K562 (cell line): Measurements from ENCODE around the gene CCNK. TPM values are rescaled to one million over a fixed set of nuclear protein-coding genes. Genes with fewer than 3 reads are reported as not detected.

Experiments
- ATAC-seq: fragments of 200-7000 bp; cut with Tn5 transposase; 3 replicates; pipeline ENCODE4 v1.9.1; 2020; ENCODE audit warnings: moderate library complexity
- BruUV-seq: library from RNA; stranded (reverse); fragments of 400-500 nt; replicated peaks from 2 replicates; lab custom pipeline; 2021; lab: Mats Ljungman, UMichigan
- CTCF ChIA-PET: fragments of 300-600 bp; formaldehyde crosslinking; extraction: SDS; loops from one replicate; lab custom pipeline; 2021; ENCODE audit warnings: low intra/inter-chr PET ratio; lab: Yijun Ruan, JAX
- POLR2A ChIA-PET: fragments of 300-600, 350-650 bp; sonication (Branson Sonifier 250); formaldehyde crosslinking; extraction: SDS; loops from one replicate; lab custom pipeline; 2021; ENCODE audit warnings: antibody characterized with exemption, inconsistent platforms; lab: Yijun Ruan, JAX
- DNase-seq, 4 experiments: peaks; one replicate each; pipeline versions ENCODE4 v3.0.0 to v3.0.0-alpha.2; 2011 to 2018; ENCODE audit warnings: low spot score in 3 of 4, mixed read lengths in 3 of 4; ENCODE audit errors: extremely low read depth in 1 of 4
- FAIRE-seq: peaks from 2 replicates; lab custom pipeline; 2011; peaks lifted over from hg19 to GRCh38; lab: Jason Lieb, UNC
- H2AFZ ChIP-seq: 2 replicates; pipeline ENCODE4 v1.6.0; 2011; ENCODE audit warnings: low read depth, low read length, control low read depth, inconsistent platforms
- H3K27ac ChIP-seq: fragments of 200-600 bp; 3 replicates; pipeline ENCODE4 v1.8.0; 2011; ENCODE audit warnings: low read depth, mild to moderate bottlenecking, control low read depth, inconsistent platforms, low read length, moderate library complexity, mixed read lengths; ENCODE audit errors: extremely low read depth
- H3K27me3 ChIP-seq, 2 experiments: fragments of 300-600 bp in 1 of 2; 2 replicates in 1 of 2; 3 replicates in 1 of 2; pipeline versions ENCODE4 v1.6.0 to v1.8.0; 2011; ENCODE audit warnings: inconsistent platforms in 2 of 2, low read length in 2 of 2, mild to moderate bottlenecking in 1 of 2, mixed read lengths in 1 of 2, moderate library complexity in 1 of 2; ENCODE audit not compliant: control insufficient read depth in 2 of 2, insufficient read depth in 2 of 2
- H3K36me3 ChIP-seq: fragments of 300-600 bp; 3 replicates; pipeline ENCODE4 v1.8.0; 2011; ENCODE audit warnings: mild to moderate bottlenecking, low read length, inconsistent platforms; ENCODE audit not compliant: control insufficient read depth, insufficient read depth
- H3K4me1 ChIP-seq, 2 experiments: fragments of 200-600 bp in 1 of 2; replicated peaks in 1 of 2; 2 replicates in 1 of 2; 3 replicates in 1 of 2; pipeline versions ENCODE4 v1.5.1 to v1.8.0; 2011; ENCODE audit warnings: inconsistent platforms in 2 of 2, low read length in 2 of 2, mild to moderate bottlenecking in 1 of 2, mixed read lengths in 1 of 2, moderate library complexity in 1 of 2; ENCODE audit not compliant: control insufficient read depth in 2 of 2, insufficient read depth in 2 of 2
- H3K4me2 ChIP-seq: 2 replicates; pipeline ENCODE4 v1.6.1; 2011; ENCODE audit warnings: low read length, control low read depth, inconsistent platforms, mixed read lengths; ENCODE audit not compliant: insufficient read depth
- H3K4me3 ChIP-seq: fragments of 200-600 bp; sonication (generic), shearing (Covaris generic); 2 replicates; pipeline ENCODE4 v1.5.1; 2016; ENCODE audit warnings: control low read depth, inconsistent platforms
- H3K79me2 ChIP-seq: fragments of 200-600 bp; 3 replicates; pipeline ENCODE4 v1.8.0; 2011; ENCODE audit warnings: low read length, inconsistent platforms; ENCODE audit not compliant: control insufficient read depth, insufficient read depth
- H3K9ac ChIP-seq, 2 experiments: 2 replicates each; pipeline versions ENCODE4 v1.6.0 to v1.6.1; 2011; ENCODE audit warnings: low read depth in 2 of 2, low read length in 2 of 2, control low read depth in 1 of 2, inconsistent platforms in 1 of 2, mild to moderate bottlenecking in 1 of 2, mixed read lengths in 1 of 2; ENCODE audit not compliant: insufficient read depth in 1 of 2
- H3K9me1 ChIP-seq: one replicate; pipeline ENCODE4 v1.6.0; 2011; ENCODE audit warnings: inconsistent platforms, mild to moderate bottlenecking, low read length, moderate library complexity; ENCODE audit not compliant: control insufficient read depth, insufficient read depth
- H3K9me3 ChIP-seq: replicated peaks from 2 replicates; pipeline ENCODE4 v1.5.1; 2011; ENCODE audit warnings: low read depth, low read length, inconsistent platforms; ENCODE audit not compliant: control insufficient read depth, insufficient read depth
- H4K20me1 ChIP-seq: replicated peaks from 2 replicates; pipeline ENCODE4 v1.6.1; 2011; ENCODE audit warnings: low read length, inconsistent platforms, mixed read lengths; ENCODE audit not compliant: control insufficient read depth, insufficient read depth
- BCOR ChIP-seq: fragments of 450-650 bp; IDR thresholded peaks from 2 replicates; pipeline ENCODE4 v1.6.1; 2016
- FOSL1 ChIP-seq: fragments of 200-800 bp; sonication (Bioruptor generic); conservative IDR thresholded peaks from 2 replicates; pipeline ENCODE4 v1.6.1; 2016; ENCODE audit warnings: missing genetic modification characterization, missing compliant biosample characterization
- HNRNPH1 ChIP-seq: fragments of 200-400 bp; formaldehyde crosslinking; optimal IDR thresholded peaks from 2 replicates; pipeline ENCODE3; 2017; ENCODE audit warnings: low read depth, mild to moderate bottlenecking, low read length, moderate library complexity
- HNRNPLL ChIP-seq: fragments of 200-400 bp; formaldehyde crosslinking; IDR thresholded peaks from 2 replicates; pipeline ENCODE4 v1.6.1; 2017; ENCODE audit warnings: low read length, low read depth, mild to moderate bottlenecking; ENCODE audit not compliant: poor library complexity, severe bottlenecking
- NFYB ChIP-seq: IDR thresholded peaks from 2 replicates; pipeline ENCODE4 v1.6.1; 2011; ENCODE audit warnings: mild to moderate bottlenecking, moderate library complexity; ENCODE audit not compliant: insufficient read length; ENCODE audit errors: extremely low read depth
- REST ChIP-seq, 2 experiments: fragments of 450-650 bp; formaldehyde crosslinking in 1 of 2; IDR thresholded peaks; 2 replicates each; pipeline versions ENCODE4 v1.4.0 to v1.6.1; 2014 to 2020; ENCODE audit warnings: mild to moderate bottlenecking in 2 of 2, borderline replicate concordance in 1 of 2, low read depth in 1 of 2
- TBL1XR1 ChIP-seq, 2 experiments: IDR thresholded peaks; 2 replicates each; pipeline ENCODE4 v1.6.1; 2012; ENCODE audit warnings: improper control_type of control experiment in 2 of 2, low read length in 2 of 2, mild to moderate bottlenecking in 1 of 2
- TEAD4 ChIP-seq, 2 experiments: sonication (generic) in 1 of 2; formaldehyde crosslinking in 1 of 2; IDR thresholded peaks; 2 replicates each; pipeline versions ENCODE4 v1.6.1 to v1.8.0; 2012 to 2022; ENCODE audit warnings: borderline replicate concordance in 1 of 2, inconsistent platforms in 1 of 2, low read length in 1 of 2, mild to moderate bottlenecking in 1 of 2, missing genetic modification reagents in 1 of 2
- ZBED1 ChIP-seq: IDR thresholded peaks from 2 replicates; pipeline ENCODE4 v1.6.1; 2014
- ZNF146 ChIP-seq: IDR thresholded peaks from one replicate; pipeline ENCODE4 v1.6.1; 2018; ENCODE audit warnings: missing compliant biosample characterization; ENCODE audit not compliant: unreplicated experiment
- ZNF280B ChIP-seq: fragments of 250-450 bp; sonication (Bioruptor Pico); IDR thresholded peaks from 2 replicates; pipeline ENCODE4 v1.5.1; 2021; ENCODE audit warnings: mild to moderate bottlenecking
- WGBS: fragments of 100-300 bp; shearing (Covaris generic); methylation state at CpG from one replicate; pipeline ENCODE4 v1.1.6; 2016; ENCODE audit warnings: low coverage, mixed read lengths; ENCODE audit not compliant: insufficient coverage; ENCODE audit errors: missing lambda C conversion rate; 5-methylcytosine and 5-hydroxymethylcytosine counted together
- in situ Hi-C: fragments of 300-500 bp; cut with MboI; formaldehyde crosslinking; loops from 4 replicates; pipeline ENCODE4 v1.15.0; 2018; ENCODE audit warnings: inconsistent platforms, mixed read lengths
- intact Hi-C: fragments of 100-400 bp; cut with micrococcal nuclease; formaldehyde crosslinking; loops from 2 replicates; pipeline ENCODE4 v1.14.2; 2022
- polyA plus RNA-seq, 8 experiments: library from polyadenylated mRNA; depleted of rRNA in 4 of 8; stranded (reverse) in 5 of 8; unstranded in 3 of 8; fragments of >200 nt; fragmentation: Nextera tagmentation in 2 of 8; fragmentation: Illumina TruSeq in 1 of 8; extraction: Ambion mirVana in 2 of 8; extraction: Trizol in 1 of 8; gene quantifications; 2 replicates each; pipeline versions ENCODE4 v1.2.1 to v1.2.3, GENCODE V29; 2011 to 2014; ENCODE audit warnings: inconsistent platforms in 1 of 8, missing spikeins in 1 of 8
- total RNA-seq, 7 experiments: library from RNA; depleted of rRNA in 6 of 7; stranded (reverse); fragments of >200 nt in 6 of 7; fragmentation: Illumina TruSeq in 2 of 7; extraction: Trizol in 2 of 7; gene quantifications; 2 replicates each; pipeline versions ENCODE4 v1.2.1 to v1.2.3, GENCODE V29; 2011 to 2021; ENCODE audit warnings: low replicate concordance in 1 of 7

CCNK gene
- total and polyA plus RNA-seq, 9 of the 15 experiments (the other 6 are each of a cell fraction or from before 2014, with no cell fraction given), result 5.8 to 84.2 (median 16.4) TPM

GRCh38 chr14:99463974-99464373 lies 17.2 kb upstream of the CCNK start:
- no peaks in the 10 kb centered on the region for H3K9me1 ChIP-seq
- ChIA-PET POLR2A (interaction anchor here (0.9 kb wide), 1 partner anchor 16 kb away, joined by 4 read pairs; no protein-coding TSS in a partner anchor), CTCF (interaction anchor here (0.6 kb wide), 2 partner anchors 21 to 55 kb away, joined by 3 read pairs; no protein-coding TSS in a partner anchor)
- H3K9me3 ChIP-seq, result no peaks in the 10 kb centered on the region
- DNase-seq, result no peak
- in situ Hi-C loops, result no loop called here
- no peak overlapping the region for H3K9ac ChIP-seq
- no TSS peak for BruUV-seq
- no peak overlapping the region for H3K27ac ChIP-seq
- no peak overlapping the region for H2AFZ ChIP-seq
- intact Hi-C loops, result no loop called here
- no peak overlapping the region for H3K4me3 ChIP-seq
- H3K4me1 ChIP-seq, result peaks cover 0 to 14% of the 10 kb centered on the region in 2 experiments; a peak in 3 of 5 replicates
- peaks cover 21% of the 10 kb centered on the region for H3K79me2 ChIP-seq
- ATAC-seq, result no peak
- WGBS, result 89% methylated on average over 4 of the region's 4 CpGs
- no peaks in the 10 kb centered on the region for H3K27me3 ChIP-seq
- H3K36me3 ChIP-seq, result peaks cover 51% of the 10 kb centered on the region; the same call in 2 of the 3 replicates
- no peak overlapping the region for H3K4me2 ChIP-seq
- peaks cover 18% of the 10 kb centered on the region for H4K20me1 ChIP-seq
- no peak for FAIRE-seq
- no peak for TF ChIP-seq FOSL1 (tag)
- no peak for TF ChIP-seq REST (IDR thresholded peaks at IDR 0.05; ENCODE audit: borderline replicate concordance)
- no peak for TF ChIP-seq REST (CRISPR knock-in tag; IDR thresholded peaks at IDR 0.05; ENCODE audit: low read depth)
- TF ChIP-seq ZBED1, result no peak
- no peak for TF ChIP-seq TBL1XR1 (IDR thresholded peaks at IDR 0.05; ENCODE audit: low read length in 2 of 2)
- no peak for TF ChIP-seq NFYB
- TF ChIP-seq BCOR, result no peak
- TF ChIP-seq HNRNPH1, result no peak
- no peak for TF ChIP-seq ZNF280B
- no peak for TF ChIP-seq HNRNPLL
- TF ChIP-seq TEAD4 (IDR thresholded peaks at IDR 0.05; ENCODE audit: low read length), result no peak
- TF ChIP-seq TEAD4 (CRISPR knock-in tag; IDR thresholded peaks at IDR 0.05; ENCODE audit: borderline replicate concordance), result no peak
- TF ChIP-seq ZNF146, result no peak
